ENCODE data around the gene HBE1. TPM values are rescaled to one million over a fixed set of nuclear protein-coding genes. Genes with fewer than 3 reads are reported as not detected.
"Not testable (repeated sequence)": the region's sequence is repeated elsewhere in the genome, so short reads cannot be mapped to it uniquely, and the experiment has no call there.

HBE1 gene
- polyA plus RNA-seq, 1 of the 3 experiments (the other 2 are of a cell fraction): 2.4 TPM

GRCh38 chr11:5257296-5257695 lies 12.4 kb downstream of the HBE1 start:
- H3K27ac ChIP-seq (ENCODE audit: low read depth in 2 of 2, low read length in 1 of 2): no peak overlapping the region
- no peak overlapping the region for H3K9ac ChIP-seq
- H4K20me1 ChIP-seq (ENCODE audit: insufficient read depth): no peaks in the 10 kb centered on the region
- POLR2A ChIA-PET: no interaction called here
- no peaks in the 10 kb centered on the region for H3K4me1 ChIP-seq (ENCODE audit: control insufficient read depth in 1 of 2, insufficient read depth in 2 of 2, low read depth in 1 of 2, low read length in 1 of 2)
- H3K9me2 ChIP-seq: no peaks in the 10 kb centered on the region
- no peak for DNase-seq
- H3K4me2 ChIP-seq: no peak overlapping the region
- H2AFZ ChIP-seq (ENCODE audit: low read depth): no peak overlapping the region
- no peaks in the 10 kb centered on the region for H3K36me3 ChIP-seq (replicated peaks in 1 of 2; ENCODE audit: control insufficient read depth in 1 of 2, insufficient read depth in 2 of 2, low read length in 1 of 2)
- 1% methylated on average over 2 of the region's 2 CpGs for whole genome bisulfite sequencing (ENCODE audit: low lambda C conversion rate)
- CTCF ChIA-PET: no interaction called here
- H3K4me3 ChIP-seq (ENCODE audit: low read depth in 2 of 2, low read length in 1 of 2): no peak overlapping the region
- no peaks in the 10 kb centered on the region for H3F3A ChIP-seq (replicated peaks; ENCODE audit: insufficient read depth)
- no peak for TF ChIP-seq POLR2AphosphoS5 (IDR thresholded peaks at IDR 0.05; ENCODE audit: low read depth, low read length)
- no peak for TF ChIP-seq TEAD4 (IDR thresholded peaks at IDR 0.05; ENCODE audit: borderline replicate concordance, insufficient read depth)
- TF ChIP-seq, protein P1, sequence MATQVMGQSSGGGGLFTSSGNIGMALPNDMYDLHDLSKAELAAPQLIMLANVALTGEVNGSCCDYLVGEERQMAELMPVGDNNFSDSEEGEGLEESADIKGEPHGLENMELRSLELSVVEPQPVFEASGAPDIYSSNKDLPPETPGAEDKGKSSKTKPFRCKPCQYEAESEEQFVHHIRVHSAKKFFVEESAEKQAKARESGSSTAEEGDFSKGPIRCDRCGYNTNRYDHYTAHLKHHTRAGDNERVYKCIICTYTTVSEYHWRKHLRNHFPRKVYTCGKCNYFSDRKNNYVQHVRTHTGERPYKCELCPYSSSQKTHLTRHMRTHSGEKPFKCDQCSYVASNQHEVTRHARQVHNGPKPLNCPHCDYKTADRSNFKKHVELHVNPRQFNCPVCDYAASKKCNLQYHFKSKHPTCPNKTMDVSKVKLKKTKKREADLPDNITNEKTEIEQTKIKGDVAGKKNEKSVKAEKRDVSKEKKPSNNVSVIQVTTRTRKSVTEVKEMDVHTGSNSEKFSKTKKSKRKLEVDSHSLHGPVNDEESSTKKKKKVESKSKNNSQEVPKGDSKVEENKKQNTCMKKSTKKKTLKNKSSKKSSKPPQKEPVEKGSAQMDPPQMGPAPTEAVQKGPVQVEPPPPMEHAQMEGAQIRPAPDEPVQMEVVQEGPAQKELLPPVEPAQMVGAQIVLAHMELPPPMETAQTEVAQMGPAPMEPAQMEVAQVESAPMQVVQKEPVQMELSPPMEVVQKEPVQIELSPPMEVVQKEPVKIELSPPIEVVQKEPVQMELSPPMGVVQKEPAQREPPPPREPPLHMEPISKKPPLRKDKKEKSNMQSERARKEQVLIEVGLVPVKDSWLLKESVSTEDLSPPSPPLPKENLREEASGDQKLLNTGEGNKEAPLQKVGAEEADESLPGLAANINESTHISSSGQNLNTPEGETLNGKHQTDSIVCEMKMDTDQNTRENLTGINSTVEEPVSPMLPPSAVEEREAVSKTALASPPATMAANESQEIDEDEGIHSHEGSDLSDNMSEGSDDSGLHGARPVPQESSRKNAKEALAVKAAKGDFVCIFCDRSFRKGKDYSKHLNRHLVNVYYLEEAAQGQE (IDR thresholded peaks at IDR 0.05; ENCODE audit: low read depth, low read length): no peak
- TF ChIP-seq, protein P2, sequence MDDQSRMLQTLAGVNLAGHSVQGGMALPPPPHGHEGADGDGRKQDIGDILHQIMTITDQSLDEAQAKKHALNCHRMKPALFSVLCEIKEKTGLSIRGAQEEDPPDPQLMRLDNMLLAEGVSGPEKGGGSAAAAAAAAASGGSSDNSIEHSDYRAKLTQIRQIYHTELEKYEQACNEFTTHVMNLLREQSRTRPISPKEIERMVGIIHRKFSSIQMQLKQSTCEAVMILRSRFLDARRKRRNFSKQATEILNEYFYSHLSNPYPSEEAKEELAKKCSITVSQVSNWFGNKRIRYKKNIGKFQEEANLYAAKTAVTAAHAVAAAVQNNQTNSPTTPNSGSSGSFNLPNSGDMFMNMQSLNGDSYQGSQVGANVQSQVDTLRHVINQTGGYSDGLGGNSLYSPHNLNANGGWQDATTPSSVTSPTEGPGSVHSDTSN (IDR thresholded peaks at IDR 0.05): no peak
- no peak for TF ChIP-seq RFX5 (IDR thresholded peaks at IDR 0.05; ENCODE audit: low read length)
- TF ChIP-seq FOSL2 (IDR thresholded peaks at IDR 0.05; ENCODE audit: borderline replicate concordance, low read depth): no peak
- no peak for TF ChIP-seq CHD2 (IDR thresholded peaks at IDR 0.05; ENCODE audit: low read length, partially characterized antibody)
- no peak for TF ChIP-seq RXRA (IDR thresholded peaks at IDR 0.05; ENCODE audit: borderline replicate concordance, low read depth)
- no peak for TF ChIP-seq MEF2A (IDR thresholded peaks at IDR 0.05; ENCODE audit: borderline replicate concordance, low read depth)
- H3K79me2 ChIP-seq (ENCODE audit: insufficient read depth): no peaks in the 10 kb centered on the region
- no peaks in the 10 kb centered on the region; the same call in 1 of the 2 replicates for H3K27me3 ChIP-seq (ENCODE audit: insufficient read depth)
- H3K9me3 ChIP-seq: no peaks in the 10 kb centered on the region

- DNase-seq; H3K36me3 ChIP-seq (replicated peaks in 1 of 2; ENCODE audit: control insufficient read depth in 1 of 2, insufficient read depth in 2 of 2, low read length in 1 of 2); CTCF ChIA-PET: not testable (repeated sequence)
Observed at GRCh38 chr11:5254646-5255413, 14.9 kb downstream of the HBE1 start, which contains the start of gene HBG2. Gene HBG2 (minus strand): TSS chr11:5254781. CDS start chr11:5254728, 53 bp downstream.

GRCh38 chr11:5254023-5254422 lies 15.7 kb downstream of the HBE1 start:
- H3K4me3 ChIP-seq (ENCODE audit: low read depth in 2 of 2, low read length in 1 of 2); H3K4me2 ChIP-seq; H3K4me1 ChIP-seq (ENCODE audit: control insufficient read depth in 1 of 2, insufficient read depth in 2 of 2, low read depth in 1 of 2, low read length in 1 of 2); H3K36me3 ChIP-seq (replicated peaks in 1 of 2; ENCODE audit: control insufficient read depth in 1 of 2, insufficient read depth in 2 of 2, low read length in 1 of 2); H2AFZ ChIP-seq (ENCODE audit: low read depth); H3K9ac ChIP-seq; H3F3A ChIP-seq (replicated peaks; ENCODE audit: insufficient read depth); POLR2A ChIA-PET; H3K79me2 ChIP-seq (ENCODE audit: insufficient read depth); H3K27ac ChIP-seq (ENCODE audit: low read depth in 2 of 2, low read length in 1 of 2); CTCF ChIA-PET; H4K20me1 ChIP-seq (ENCODE audit: insufficient read depth); H3K27me3 ChIP-seq (ENCODE audit: insufficient read depth); H3K9me2 ChIP-seq; DNase-seq; H3K9me3 ChIP-seq: not testable (repeated sequence)
- WGBS (ENCODE audit: low lambda C conversion rate): 4% methylated on average over 2 of the region's 2 CpGs

More at GRCh38 chr11:5254646-5255413, 14.9 kb downstream of the HBE1 start, which contains the start of gene HBG2:
- H3K4me3 ChIP-seq (ENCODE audit: low read depth in 2 of 2, low read length in 1 of 2); H2AFZ ChIP-seq (ENCODE audit: low read depth); H3K9me2 ChIP-seq; H3F3A ChIP-seq (replicated peaks; ENCODE audit: insufficient read depth); H4K20me1 ChIP-seq (ENCODE audit: insufficient read depth); H3K27me3 ChIP-seq (ENCODE audit: insufficient read depth); H3K9me3 ChIP-seq; H3K4me2 ChIP-seq; H3K4me1 ChIP-seq (ENCODE audit: control insufficient read depth in 1 of 2, insufficient read depth in 2 of 2, low read depth in 1 of 2, low read length in 1 of 2); H3K9ac ChIP-seq; H3K27ac ChIP-seq (ENCODE audit: low read depth in 2 of 2, low read length in 1 of 2); H3K79me2 ChIP-seq (ENCODE audit: insufficient read depth); POLR2A ChIA-PET: not testable (repeated sequence)
- WGBS (ENCODE audit: low lambda C conversion rate): 5% methylated on average over 4 of the region's 9 CpGs

- H3K4me2 ChIP-seq; H3K27me3 ChIP-seq (ENCODE audit: insufficient read depth); H3K27ac ChIP-seq (ENCODE audit: low read depth in 2 of 2, low read length in 1 of 2); H3K4me1 ChIP-seq (ENCODE audit: control insufficient read depth in 1 of 2, insufficient read depth in 2 of 2, low read depth in 1 of 2, low read length in 1 of 2); H3K79me2 ChIP-seq (ENCODE audit: insufficient read depth); H3F3A ChIP-seq (replicated peaks; ENCODE audit: insufficient read depth); H3K4me3 ChIP-seq (ENCODE audit: low read depth in 2 of 2, low read length in 1 of 2); DNase-seq; H3K9me2 ChIP-seq; H3K36me3 ChIP-seq (replicated peaks in 1 of 2; ENCODE audit: control insufficient read depth in 1 of 2, insufficient read depth in 2 of 2, low read length in 1 of 2); H4K20me1 ChIP-seq (ENCODE audit: insufficient read depth); H3K9ac ChIP-seq; POLR2A ChIA-PET; H2AFZ ChIP-seq (ENCODE audit: low read depth); H3K9me3 ChIP-seq; CTCF ChIA-PET: not testable (repeated sequence)
- 18% methylated on average over 5 of the region's 5 CpGs for WGBS (ENCODE audit: low lambda C conversion rate)
Observed at GRCh38 chr11:5253440-5253839, 16.3 kb downstream of the HBE1 start.

Measured in SK-N-SH (cell line).